ENCODE data around the gene KCTD16.
A peak's percentile ranks its signal among the peaks of the same experiment; 100 is the strongest.

Gene KCTD16

DNA sequence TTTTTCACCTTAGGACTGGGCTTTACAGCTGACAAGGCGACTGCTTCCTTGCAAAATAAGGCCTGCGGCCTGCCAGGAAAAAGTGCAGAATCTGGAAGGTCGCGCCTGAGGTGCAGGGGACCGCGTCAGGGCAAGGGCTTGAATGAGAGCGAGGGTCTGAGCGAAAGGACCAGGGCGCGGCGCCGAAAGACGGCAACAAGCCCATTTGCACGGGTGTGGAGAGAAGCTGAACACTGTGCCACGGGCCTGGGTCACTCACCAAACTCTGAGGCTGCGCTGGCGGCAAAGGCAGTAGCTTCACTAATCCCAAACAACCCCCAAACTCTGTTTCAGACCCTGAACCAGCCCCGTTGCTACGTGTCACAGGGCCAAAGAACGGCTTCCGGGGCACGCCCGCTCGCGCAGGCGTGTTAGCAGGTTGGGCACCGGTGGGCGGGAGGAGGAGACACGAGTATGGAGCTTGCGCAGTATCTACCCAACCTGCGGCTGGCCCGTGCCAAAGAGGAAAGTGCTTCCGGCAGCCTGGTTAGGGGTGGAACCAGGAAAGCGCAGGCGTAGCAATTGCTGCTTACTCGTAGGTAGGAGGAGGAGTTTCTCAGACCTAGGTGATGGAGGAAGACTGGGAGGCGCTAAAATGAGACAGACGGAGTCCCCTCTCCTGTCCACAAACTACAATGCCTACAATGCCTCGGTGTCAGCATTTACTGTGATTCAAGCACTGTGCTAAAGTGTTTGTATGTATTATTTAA is at the start of gene KCTD16, which contains the start of gene YIPF5:
Gene KCTD16 (plus strand): TSS at position 598 of the 749 bp plus-strand sequence.
Gene YIPF5 (minus strand): TSS at position 384 of the 749 bp plus-strand sequence. CDS start 704 bp downstream, outside the sequence.
- peak; percentile 91 for DNase-seq (ENCODE audit: low spot score)

- no peak for DNase-seq (ENCODE audit: low spot score)
Measured at GRCh38 chr5:144121577-144121976, 49.1 kb upstream of the KCTD16 start.

- DNase-seq (ENCODE audit: low spot score): no peak
Measured at GRCh38 chr5:144122081-144122480, 48.6 kb upstream of the KCTD16 start.

DNA sequence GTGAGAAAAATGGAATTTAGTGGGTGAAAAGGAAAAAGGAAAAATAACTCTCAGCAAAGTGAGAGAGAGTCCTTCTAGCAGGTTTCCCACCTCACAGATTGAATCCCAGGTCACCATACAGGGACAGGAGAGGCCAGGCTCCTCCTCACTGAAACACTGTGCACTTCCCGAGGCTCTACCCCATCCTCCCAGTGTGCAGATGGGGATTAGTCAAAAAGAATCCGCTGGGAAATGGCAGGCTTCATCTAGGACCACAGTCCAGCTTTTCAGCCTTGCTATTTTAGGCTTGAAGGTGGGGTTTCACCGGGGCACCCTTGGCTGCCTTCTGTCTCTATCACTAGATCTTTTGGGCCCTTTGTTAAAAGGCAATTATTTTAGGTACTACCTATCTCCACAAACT is 48.0 kb upstream of the KCTD16 start:
- no peak for DNase-seq (ENCODE audit: low spot score)

DNA sequence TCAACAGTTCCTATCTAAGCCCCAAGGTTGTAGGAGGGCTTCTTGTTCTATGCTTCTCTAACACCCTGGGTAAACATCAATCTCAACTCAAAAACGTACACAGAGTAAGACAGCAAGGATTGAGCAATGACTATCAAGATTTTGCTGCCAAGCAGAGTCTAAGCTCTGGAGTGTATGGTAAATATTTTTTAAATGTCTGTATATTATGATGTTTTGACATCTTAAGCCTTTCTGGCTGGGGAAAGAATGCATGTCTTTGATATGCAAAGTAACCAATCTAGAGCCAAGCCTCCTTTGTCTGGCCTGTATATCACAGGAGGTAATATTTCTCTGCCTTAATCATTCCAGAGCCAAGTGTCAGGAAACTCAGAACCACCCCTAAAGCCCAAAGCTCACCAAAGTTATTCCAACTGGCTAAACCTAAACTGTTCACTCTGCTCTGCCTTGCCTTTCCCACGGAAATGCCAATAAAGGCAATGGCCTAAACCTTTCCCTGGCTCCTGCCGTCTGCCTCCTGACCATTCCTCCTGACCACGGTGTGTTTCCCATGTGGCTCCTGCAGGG is 45.4 kb upstream of the KCTD16 start:
- DNase-seq (ENCODE audit: low spot score): no peak

DNA sequence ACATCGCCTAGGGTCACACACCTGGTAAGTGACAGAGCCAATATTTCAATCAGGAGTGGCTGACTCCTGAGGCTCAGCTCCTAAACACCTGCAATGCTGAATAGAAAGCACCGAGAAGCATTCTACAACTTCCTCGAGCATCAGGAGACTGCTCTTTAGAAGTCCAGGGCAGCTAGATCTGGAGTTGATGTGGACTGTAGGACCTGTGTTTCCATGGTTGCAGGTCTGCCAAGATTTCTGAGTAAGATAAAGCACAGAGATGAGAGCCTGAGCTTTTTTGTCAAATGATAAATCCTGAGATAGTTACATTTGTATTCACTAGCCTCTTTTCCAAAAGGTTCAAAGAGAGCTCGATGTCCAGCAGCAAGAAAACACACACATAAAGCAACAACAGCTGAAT is 44.0 kb upstream of the KCTD16 start:
- no peak for DNase-seq (ENCODE audit: low spot score)

- no peak for DNase-seq (ENCODE audit: low spot score)
Measured at GRCh38 chr5:144128844-144129243, 41.8 kb upstream of the KCTD16 start.

GRCh38 chr5:144130306-144130705 is 40.4 kb upstream of the KCTD16 start:
- no peak for DNase-seq (ENCODE audit: low spot score)

DNA sequence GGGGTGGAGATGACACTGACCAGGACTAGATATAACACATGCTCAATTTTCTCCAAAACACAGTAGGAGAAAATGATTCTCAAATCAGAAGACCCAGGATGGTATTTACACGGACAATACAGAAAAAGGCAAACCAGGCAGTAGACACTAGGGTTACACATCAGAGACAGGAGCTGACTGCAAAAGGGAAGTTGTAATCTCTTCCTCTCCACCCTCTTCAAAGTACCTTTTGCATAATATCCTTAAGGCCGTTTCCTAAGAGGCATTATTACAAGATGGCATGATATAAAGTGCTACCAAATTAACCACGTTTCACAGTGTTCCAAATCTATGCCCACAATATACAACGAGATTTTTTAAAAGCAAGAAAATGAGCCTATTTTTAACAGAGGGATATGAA is 39.4 kb upstream of the KCTD16 start:
- DNase-seq (ENCODE audit: low spot score): no peak

DNA sequence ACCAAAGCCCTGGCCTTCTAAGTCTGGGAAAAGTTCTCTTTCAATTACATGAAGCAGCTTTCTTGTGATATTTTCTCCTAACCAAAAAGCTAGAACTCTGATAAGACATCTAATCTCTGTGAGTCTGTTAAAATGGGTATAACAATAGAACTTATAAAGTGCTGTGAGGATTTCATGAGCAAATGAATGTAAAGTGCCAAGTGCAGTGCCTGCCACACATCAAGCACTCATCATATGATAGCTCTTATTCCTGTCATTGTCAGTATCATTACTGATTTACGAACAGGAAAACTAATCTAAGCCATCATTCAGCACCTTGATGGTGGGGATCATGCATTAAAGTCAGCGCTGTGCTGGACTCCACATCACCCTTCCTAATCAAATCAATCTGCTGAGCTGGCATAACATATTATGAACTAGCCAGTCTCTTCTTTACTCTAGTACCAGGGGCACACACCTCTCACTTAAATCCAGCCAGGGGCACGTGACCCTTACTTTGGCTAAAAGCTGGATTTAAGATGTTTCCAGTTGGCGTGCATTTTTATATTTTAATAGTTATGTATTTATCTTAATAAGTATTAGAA is 37.5 kb upstream of the KCTD16 start:
- no peak for DNase-seq (ENCODE audit: low spot score)

GRCh38 chr5:144134194-144134826 is 36.4 kb upstream of the KCTD16 start:
- no peak for DNase-seq (ENCODE audit: low spot score)

DNA sequence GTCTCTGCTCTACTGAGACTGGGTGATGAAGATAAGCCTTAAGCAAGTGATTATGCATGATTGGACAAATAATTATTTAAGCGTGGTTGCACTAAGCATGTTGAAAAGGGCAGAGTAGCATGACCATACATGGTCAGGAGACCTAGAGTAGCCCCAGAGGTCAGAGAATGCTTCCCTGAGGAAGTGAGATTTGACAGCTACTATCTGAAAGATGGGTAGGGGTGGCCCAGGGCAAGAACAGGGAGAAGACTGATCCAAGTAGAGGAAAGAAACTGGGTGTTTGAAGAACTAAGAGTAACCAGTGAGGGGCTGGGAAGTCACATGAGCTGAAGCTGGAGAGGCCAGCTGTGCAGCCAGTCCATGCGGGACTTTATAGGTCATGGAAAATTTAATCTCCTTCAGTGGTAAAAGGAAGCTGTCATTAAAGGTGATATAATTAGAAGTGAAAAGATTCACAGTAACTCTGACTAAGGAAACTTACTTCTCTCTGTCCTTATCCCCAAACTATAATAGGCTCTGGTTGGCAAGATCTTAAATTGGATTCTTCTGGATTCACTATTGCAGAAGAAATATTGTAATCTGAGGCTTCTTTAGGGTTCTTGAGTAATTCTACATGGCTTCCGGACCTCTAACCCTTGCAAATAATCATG is 35.4 kb upstream of the KCTD16 start:
- DNase-seq (ENCODE audit: low spot score): no peak

DNA sequence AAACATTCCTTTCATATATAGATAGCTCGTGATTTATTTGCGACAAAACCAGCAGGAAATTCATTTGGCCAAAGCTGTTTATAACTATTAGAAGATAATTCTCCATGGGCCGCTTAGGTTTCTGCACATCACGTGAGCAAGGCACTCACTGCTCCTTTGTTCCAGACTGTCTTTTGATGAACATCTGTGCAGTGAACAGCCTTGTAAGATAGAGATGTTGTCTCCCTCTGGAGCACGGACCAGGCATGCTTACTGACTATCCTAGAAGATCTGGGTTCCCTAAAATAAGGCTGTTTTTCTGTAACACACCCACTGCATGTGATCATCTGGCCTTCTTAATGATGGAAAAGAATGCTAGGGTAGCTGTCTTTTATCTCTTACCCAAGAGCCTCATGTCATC is 31.1 kb upstream of the KCTD16 start:
- DNase-seq (ENCODE audit: low spot score): peak; percentile 47

GRCh38 chr5:144141585-144141984 is 29.1 kb upstream of the KCTD16 start:
- no peak for DNase-seq (ENCODE audit: low spot score)

GRCh38 chr5:144142139-144142823 is 28.4 kb upstream of the KCTD16 start:
- DNase-seq (ENCODE audit: low spot score): peak; percentile 23

DNA sequence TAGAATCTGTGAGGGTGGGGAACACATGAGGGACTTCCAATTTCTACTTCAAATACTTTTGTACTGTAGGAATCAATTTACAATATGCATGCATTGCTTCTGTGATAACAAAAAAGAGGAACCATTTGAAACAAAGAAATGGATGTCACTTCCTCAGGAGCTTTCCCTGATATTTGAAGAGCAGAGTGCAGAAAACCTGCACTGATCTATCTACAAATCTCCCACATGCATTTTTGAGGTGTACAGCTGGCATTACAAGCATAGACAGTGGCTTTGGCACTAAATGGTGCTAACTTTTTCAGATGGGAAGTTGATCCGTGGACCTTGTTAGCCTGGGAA is 27.9 kb upstream of the KCTD16 start:
- DNase-seq (ENCODE audit: low spot score): no peak

DNA sequence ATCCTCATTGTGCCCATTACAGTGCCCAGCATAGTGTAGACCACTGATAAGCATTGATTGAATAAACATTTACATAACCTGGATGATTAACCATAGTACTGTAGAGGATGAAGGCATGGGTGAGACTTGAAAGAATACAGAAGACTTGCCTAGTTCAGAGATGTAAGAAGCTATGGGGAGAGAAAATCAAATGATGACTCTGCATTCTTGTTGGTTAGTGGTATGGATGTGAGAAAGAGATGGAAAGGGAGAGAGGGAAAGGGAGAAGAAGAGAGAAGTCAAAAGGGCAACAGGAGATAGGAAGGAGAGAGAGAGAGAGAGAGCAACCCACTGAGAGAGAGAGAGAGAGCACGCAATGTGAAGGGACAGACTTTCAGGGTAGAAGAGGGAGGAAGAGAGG is 27.0 kb upstream of the KCTD16 start:
- DNase-seq (ENCODE audit: low spot score): no peak

GRCh38 chr5:144144956-144145751 is 25.5 kb upstream of the KCTD16 start:
- DNase-seq (ENCODE audit: low spot score): no peak

- no peak for DNase-seq (ENCODE audit: low spot score)
Measured at GRCh38 chr5:144151026-144151425, 19.6 kb upstream of the KCTD16 start.

DNA sequence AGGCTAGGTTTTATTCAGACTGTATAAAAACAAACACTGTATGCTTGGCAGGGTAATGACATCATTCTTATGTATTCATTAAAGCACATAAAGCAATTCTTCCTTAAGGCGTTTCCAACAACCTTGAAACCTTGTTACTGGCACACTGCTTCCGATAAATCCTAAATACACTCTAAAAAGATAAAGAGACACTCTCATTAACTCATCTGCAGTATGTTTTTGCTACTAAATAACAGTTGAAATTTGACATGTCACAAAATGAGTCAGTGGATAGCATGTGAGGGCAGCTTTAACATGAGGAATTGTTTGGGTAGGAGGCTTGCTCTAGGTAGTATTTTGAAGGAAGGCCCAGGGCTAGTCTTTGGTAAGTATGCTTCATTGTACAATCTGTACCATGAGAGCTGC is 13.9 kb upstream of the KCTD16 start:
- DNase-seq (ENCODE audit: low spot score): no peak

- DNase-seq (ENCODE audit: low spot score): no peak
Measured at GRCh38 chr5:144162686-144163085, 8.0 kb upstream of the KCTD16 start.

Measured in globus pallidus (tissue), 1 donor.